Adrenal gland (tissue), 5 donors: ENCODE results near the gene PDE2A.

ENCODE experiments used
- POLR2A ChIP-seq, 2 donors: fragments of 450-650 bp; IDR thresholded peaks; one replicate each; pipeline ENCODE4 v1.6.1; 2017; ENCODE audit warnings: antibody characterized with exemption in 2 of 2, mild to moderate bottlenecking in 2 of 2, moderate library complexity in 1 of 2
- TF ChIP-seq, protein P1 (sequence below), 6 experiments: fragments of 450-650 bp in 4 of 6; fragments of 200-600 bp in 2 of 6; sonication (generic) in 1 of 6; IDR thresholded peaks; 1 replicate in 5 of 6; 2 replicates in 1 of 6; pipeline versions ENCODE4 v1.5.1 to v1.8.0; 2016 to 2021; ENCODE audit warnings: antibody characterized with exemption in 6 of 6, mild to moderate bottlenecking in 2 of 6, moderate library complexity in 1 of 6
- donor health status: DM: no; HTN: no; CAD: no.

- TF ChIP-seq, protein P1, sequence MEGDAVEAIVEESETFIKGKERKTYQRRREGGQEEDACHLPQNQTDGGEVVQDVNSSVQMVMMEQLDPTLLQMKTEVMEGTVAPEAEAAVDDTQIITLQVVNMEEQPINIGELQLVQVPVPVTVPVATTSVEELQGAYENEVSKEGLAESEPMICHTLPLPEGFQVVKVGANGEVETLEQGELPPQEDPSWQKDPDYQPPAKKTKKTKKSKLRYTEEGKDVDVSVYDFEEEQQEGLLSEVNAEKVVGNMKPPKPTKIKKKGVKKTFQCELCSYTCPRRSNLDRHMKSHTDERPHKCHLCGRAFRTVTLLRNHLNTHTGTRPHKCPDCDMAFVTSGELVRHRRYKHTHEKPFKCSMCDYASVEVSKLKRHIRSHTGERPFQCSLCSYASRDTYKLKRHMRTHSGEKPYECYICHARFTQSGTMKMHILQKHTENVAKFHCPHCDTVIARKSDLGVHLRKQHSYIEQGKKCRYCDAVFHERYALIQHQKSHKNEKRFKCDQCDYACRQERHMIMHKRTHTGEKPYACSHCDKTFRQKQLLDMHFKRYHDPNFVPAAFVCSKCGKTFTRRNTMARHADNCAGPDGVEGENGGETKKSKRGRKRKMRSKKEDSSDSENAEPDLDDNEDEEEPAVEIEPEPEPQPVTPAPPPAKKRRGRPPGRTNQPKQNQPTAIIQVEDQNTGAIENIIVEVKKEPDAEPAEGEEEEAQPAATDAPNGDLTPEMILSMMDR (IDR thresholded peaks at IDR 0.05), result no peak
- no peak for TF ChIP-seq POLR2A (IDR thresholded peaks at IDR 0.05)
These were observed 45.0 kb downstream of the PDE2A start for GRCh38 chr11:72629266-72629665.
